DND-41 (cell line): ENCODE results near the gene NKX3-2.

Experiments
- ATAC-seq: fragments of 200-7000 bp; cut with Tn5 transposase; 3 replicates; pipeline ENCODE4 v1.9.1; 2021; ENCODE audit warnings: low read depth; ENCODE audit not compliant: insufficient read depth
- DNase-seq: peaks from one replicate; pipeline ENCODE4 v3.0.0-alpha.2; 2020
- H2AFZ ChIP-seq: 2 replicates; pipeline ENCODE4 v1.6.0; 2012; ENCODE audit warnings: low read depth, low read length
- H3K27ac ChIP-seq: 2 replicates; pipeline ENCODE4 v1.5.1; 2012; ENCODE audit warnings: low read length, inconsistent platforms
- H3K27me3 ChIP-seq: fragments of 200-600 bp; sonication (generic); 2 replicates; pipeline ENCODE4 v1.6.0; 2012; ENCODE audit warnings: low read length, mild to moderate bottlenecking, inconsistent platforms; ENCODE audit not compliant: insufficient read depth, poor library complexity
- H3K36me3 ChIP-seq: 2 replicates; pipeline ENCODE4 v1.5.1; 2012; ENCODE audit warnings: low read length, inconsistent platforms; ENCODE audit not compliant: insufficient read depth
- H3K4me1 ChIP-seq: 2 replicates; pipeline ENCODE4 v1.5.1; 2012; ENCODE audit warnings: mild to moderate bottlenecking, low read length; ENCODE audit not compliant: insufficient read depth
- H3K4me2 ChIP-seq: 2 replicates; pipeline ENCODE4 v1.6.0; 2012; ENCODE audit warnings: mild to moderate bottlenecking, moderate library complexity, low read length, inconsistent platforms; ENCODE audit not compliant: insufficient read depth
- H3K4me3 ChIP-seq, 2 experiments: fragments of 200-600 bp in 1 of 2; shearing (Covaris generic) in 1 of 2; 2 replicates each; pipeline ENCODE4 v1.5.1; 2012 to 2016; ENCODE audit warnings: inconsistent platforms in 2 of 2, low read length in 2 of 2, mild to moderate bottlenecking in 2 of 2, low read depth in 1 of 2, moderate library complexity in 1 of 2
- H3K79me2 ChIP-seq: 2 replicates; pipeline ENCODE4 v1.6.0; 2012; ENCODE audit warnings: low read length, inconsistent platforms; ENCODE audit not compliant: insufficient read depth
- H3K9ac ChIP-seq: 2 replicates; pipeline ENCODE4 v1.6.0; 2012; ENCODE audit warnings: low read depth, mild to moderate bottlenecking, inconsistent platforms, low read length, moderate library complexity
- H3K9me3 ChIP-seq: 2 replicates; pipeline ENCODE4 v1.5.1; 2012; ENCODE audit warnings: low read length, moderate library complexity, mild to moderate bottlenecking, inconsistent platforms; ENCODE audit not compliant: insufficient read depth, severe bottlenecking
- H4K20me1 ChIP-seq: 2 replicates; pipeline ENCODE4 v1.6.0; 2012; ENCODE audit warnings: low read length; ENCODE audit not compliant: insufficient read depth
- EZH2 ChIP-seq: IDR thresholded peaks from 3 replicates; pipeline ENCODE4 v1.6.1; 2012; ENCODE audit warnings: borderline replicate concordance, low read depth, mild to moderate bottlenecking, moderate library complexity, low read length, inconsistent platforms; ENCODE audit not compliant: severe bottlenecking
- TF ChIP-seq, protein P1 (sequence below): IDR thresholded peaks from 2 replicates; pipeline ENCODE4 v1.5.1; 2012; ENCODE audit warnings: borderline replicate concordance, low read length, moderate library complexity, mild to moderate bottlenecking; ENCODE audit not compliant: poor library complexity, severe bottlenecking; ENCODE audit errors: extremely low read depth

NKX3-2 gene

DNA sequence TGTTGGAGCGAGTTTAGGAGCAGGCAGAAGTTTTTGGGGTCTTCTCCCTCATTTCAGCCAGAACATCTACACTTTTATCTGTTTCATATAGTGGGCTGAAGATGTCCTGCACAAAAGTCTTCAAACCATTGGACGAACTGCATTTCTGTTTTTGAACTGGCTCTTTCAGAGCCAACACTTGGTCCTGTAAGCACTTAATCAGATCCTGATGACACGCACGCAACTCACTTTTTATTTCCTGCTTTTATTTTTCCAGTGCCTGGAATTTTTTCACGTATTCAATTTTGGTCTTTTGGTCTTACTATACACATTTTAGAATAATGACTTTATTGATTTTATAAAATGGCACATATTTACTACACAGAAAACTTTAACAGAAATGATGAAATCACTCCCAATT is 40.2 kb upstream of the NKX3-2 start:
- H4K20me1 ChIP-seq = no peaks in the 10 kb centered on the region
- TF ChIP-seq EZH2 = no peak
- TF ChIP-seq, protein P1, sequence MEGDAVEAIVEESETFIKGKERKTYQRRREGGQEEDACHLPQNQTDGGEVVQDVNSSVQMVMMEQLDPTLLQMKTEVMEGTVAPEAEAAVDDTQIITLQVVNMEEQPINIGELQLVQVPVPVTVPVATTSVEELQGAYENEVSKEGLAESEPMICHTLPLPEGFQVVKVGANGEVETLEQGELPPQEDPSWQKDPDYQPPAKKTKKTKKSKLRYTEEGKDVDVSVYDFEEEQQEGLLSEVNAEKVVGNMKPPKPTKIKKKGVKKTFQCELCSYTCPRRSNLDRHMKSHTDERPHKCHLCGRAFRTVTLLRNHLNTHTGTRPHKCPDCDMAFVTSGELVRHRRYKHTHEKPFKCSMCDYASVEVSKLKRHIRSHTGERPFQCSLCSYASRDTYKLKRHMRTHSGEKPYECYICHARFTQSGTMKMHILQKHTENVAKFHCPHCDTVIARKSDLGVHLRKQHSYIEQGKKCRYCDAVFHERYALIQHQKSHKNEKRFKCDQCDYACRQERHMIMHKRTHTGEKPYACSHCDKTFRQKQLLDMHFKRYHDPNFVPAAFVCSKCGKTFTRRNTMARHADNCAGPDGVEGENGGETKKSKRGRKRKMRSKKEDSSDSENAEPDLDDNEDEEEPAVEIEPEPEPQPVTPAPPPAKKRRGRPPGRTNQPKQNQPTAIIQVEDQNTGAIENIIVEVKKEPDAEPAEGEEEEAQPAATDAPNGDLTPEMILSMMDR = no peak
- H3K9ac ChIP-seq = no peak overlapping the region
- H3K4me3 ChIP-seq = no peak overlapping the region
- H3K4me2 ChIP-seq = no peak overlapping the region
- DNase-seq (no peak), ATAC-seq (no peak)
- no peaks in the 10 kb centered on the region for H3K27me3 ChIP-seq
- no peak overlapping the region for H2AFZ ChIP-seq
- no peaks in the 10 kb centered on the region for H3K79me2 ChIP-seq
- H3K36me3 ChIP-seq = peaks cover 85% of the 10 kb centered on the region
- H3K27ac ChIP-seq = no peak overlapping the region
- no peaks in the 10 kb centered on the region for H3K4me1 ChIP-seq
- no peaks in the 10 kb centered on the region for H3K9me3 ChIP-seq

DNA sequence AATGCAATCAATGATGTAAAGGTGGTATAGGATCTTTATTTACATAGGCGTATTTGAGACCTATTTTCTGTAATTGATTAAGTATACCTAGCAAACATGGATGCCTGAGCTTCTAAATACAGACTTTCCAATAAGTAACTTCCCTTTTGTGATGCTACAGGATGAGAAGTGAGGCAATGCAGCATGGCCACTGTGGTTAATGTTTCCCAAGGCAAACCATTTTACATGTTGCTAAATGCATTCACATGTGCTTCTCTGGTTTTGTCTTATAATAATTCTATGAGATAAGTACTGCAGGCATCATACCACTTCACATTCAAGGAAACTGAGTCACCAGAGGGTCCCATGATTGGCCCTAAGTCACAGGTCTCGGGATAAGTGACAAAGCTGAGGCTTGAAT is 35.7 kb upstream of the NKX3-2 start:
- H3K36me3 ChIP-seq = peaks cover 79% of the 10 kb centered on the region

DNA sequence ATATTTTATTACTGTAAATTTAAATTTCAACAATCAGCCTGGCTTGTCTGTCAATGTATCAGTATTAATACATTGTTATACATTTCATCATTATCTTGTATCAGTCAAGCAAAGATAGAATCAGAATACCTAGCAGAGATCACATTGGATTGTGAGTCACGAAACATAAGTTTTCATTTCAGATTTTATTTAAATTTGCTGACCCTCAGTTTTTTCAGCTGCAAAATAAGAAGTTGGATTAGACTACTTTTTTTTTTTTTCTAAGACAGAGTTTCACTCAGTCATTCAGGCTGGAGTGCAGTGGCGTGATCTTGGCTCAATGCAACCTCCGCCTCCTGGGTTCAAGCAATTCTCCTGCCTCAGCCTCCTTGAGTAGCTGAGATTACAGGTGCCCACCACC is 33.4 kb upstream of the NKX3-2 start:
- Histone ChIP-seq H3K79me2 (no peaks in the 10 kb centered on the region), H3K4me3 (no peak overlapping the region), H3K27me3 (no peaks in the 10 kb centered on the region), H3K4me1 (no peaks in the 10 kb centered on the region), H3K27ac (no peak overlapping the region), H3K9ac (no peak overlapping the region), H4K20me1 (no peaks in the 10 kb centered on the region), H2AFZ (no peak overlapping the region), H3K9me3 (no peaks in the 10 kb centered on the region), H3K36me3 (peaks cover 72% of the 10 kb centered on the region), H3K4me2 (no peak overlapping the region)
- ATAC-seq = no peak
- no peak for DNase-seq
- TF ChIP-seq, protein P1 = no peak
- no peak for TF ChIP-seq EZH2

More for the DNA sequence above, 35.7 kb upstream of the NKX3-2 start:
- H3K4me1 ChIP-seq = no peaks in the 10 kb centered on the region
- no peaks in the 10 kb centered on the region for H3K79me2 ChIP-seq
- H3K27me3 ChIP-seq = no peaks in the 10 kb centered on the region
- TF ChIP-seq EZH2 = no peak
- TF ChIP-seq, protein P1 = no peak
- no peak overlapping the region for H2AFZ ChIP-seq
- ATAC-seq (no peak), DNase-seq (no peak)
- H3K27ac ChIP-seq = no peak overlapping the region
- H3K4me3 ChIP-seq = no peak overlapping the region
- no peaks in the 10 kb centered on the region for H3K9me3 ChIP-seq
- H4K20me1 ChIP-seq = no peaks in the 10 kb centered on the region
- no peak overlapping the region for H3K4me2 ChIP-seq
- no peak overlapping the region for H3K9ac ChIP-seq

DNA sequence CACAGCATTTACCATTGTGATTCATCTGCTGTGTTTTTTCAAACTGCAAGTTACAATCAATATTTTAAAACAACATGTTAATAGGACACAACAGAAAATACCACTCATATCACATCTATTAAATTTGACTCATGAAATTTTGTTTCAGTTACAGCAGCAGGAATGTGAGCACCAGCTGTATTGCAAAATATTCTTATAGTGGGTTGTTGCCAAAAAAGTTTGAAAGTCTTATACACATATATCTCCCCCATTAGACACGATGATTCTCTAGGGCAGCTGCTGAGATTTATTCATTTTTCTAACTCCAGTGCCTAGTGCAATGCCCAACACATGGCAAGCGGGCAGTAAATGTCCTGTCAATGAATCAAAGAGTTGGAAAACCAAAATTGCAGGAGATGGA is 26.6 kb upstream of the NKX3-2 start:
- Histone ChIP-seq H3K9me3 (no peaks in the 10 kb centered on the region), H3K36me3 (peaks cover 61% of the 10 kb centered on the region), H3K27me3 (no peaks in the 10 kb centered on the region), H3K4me2 (no peak overlapping the region), H2AFZ (no peak overlapping the region), H4K20me1 (no peaks in the 10 kb centered on the region), H3K9ac (no peak overlapping the region), H3K79me2 (no peaks in the 10 kb centered on the region), H3K4me1 (no peaks in the 10 kb centered on the region), H3K4me3 (no peak overlapping the region), H3K27ac (no peak overlapping the region)
- ATAC-seq (no peak), DNase-seq (no peak)
- no peak for TF ChIP-seq EZH2
- TF ChIP-seq, protein P1 = no peak
